Loucy (cell line): ENCODE results near the gene ERCC1.

Experiments
- H2AFZ ChIP-seq: fragments of 200-600 bp; sonication (generic); 2 replicates; pipeline ENCODE4 v1.6.0; 2016; ENCODE audit warnings: antibody characterized with exemption, mild to moderate bottlenecking, low read length, moderate library complexity
- H3F3A ChIP-seq: fragments of 200-600 bp; 2 replicates; pipeline ENCODE4 v1.6.0; 2016; ENCODE audit warnings: antibody characterized with exemption, low read depth, mild to moderate bottlenecking
- H3K27me3 ChIP-seq: fragments of 200-600 bp; sonication (generic); 2 replicates; pipeline ENCODE4 v1.6.1; 2014; ENCODE audit warnings: low read length, mild to moderate bottlenecking; ENCODE audit not compliant: insufficient read depth, poor library complexity, severe bottlenecking
- H3K36me3 ChIP-seq: fragments of 200-600 bp; sonication (generic); 2 replicates; pipeline ENCODE4 v1.6.1; 2016; ENCODE audit warnings: low read length; ENCODE audit not compliant: insufficient read depth
- H3K4me1 ChIP-seq: fragments of 200-600 bp; sonication (generic); 2 replicates; pipeline ENCODE4 v1.5.1; 2014; ENCODE audit warnings: low read length, mild to moderate bottlenecking; ENCODE audit not compliant: insufficient read depth, poor library complexity, severe bottlenecking
- H3K4me2 ChIP-seq: fragments of 200-600 bp; sonication (generic); 2 replicates; pipeline ENCODE4 v1.6.0; 2014; ENCODE audit warnings: antibody characterized with exemption, low read length, low read depth, mild to moderate bottlenecking; ENCODE audit not compliant: poor library complexity, severe bottlenecking
- H3K4me3 ChIP-seq: fragments of 200-600 bp; sonication (generic); 2 replicates; pipeline ENCODE4 v1.5.1; 2014; ENCODE audit warnings: low read length, mild to moderate bottlenecking, mixed read lengths; ENCODE audit not compliant: poor library complexity, severe bottlenecking
- H3K79me2 ChIP-seq: fragments of 200-600 bp; sonication (generic); 2 replicates; pipeline ENCODE4 v1.6.1; 2014; ENCODE audit warnings: low read length; ENCODE audit not compliant: insufficient read depth
- H3K9ac ChIP-seq: fragments of 200-600 bp; sonication (generic); 2 replicates; pipeline ENCODE4 v1.6.0; 2014; ENCODE audit warnings: mild to moderate bottlenecking, low read depth, low read length, moderate library complexity; ENCODE audit not compliant: poor library complexity, severe bottlenecking
- H3K9me2 ChIP-seq: fragments of 200-600 bp; sonication (generic); replicated peaks from 2 replicates; pipeline ENCODE4 v1.6.1; 2016; ENCODE audit warnings: low read depth, low read length, mixed read lengths
- H3K9me3 ChIP-seq: fragments of 200-600 bp; sonication (generic); 2 replicates; pipeline ENCODE4 v1.6.1; 2014; ENCODE audit warnings: mild to moderate bottlenecking, antibody characterized with exemption, low read length, low read depth; ENCODE audit not compliant: insufficient read depth
- H4K20me1 ChIP-seq: fragments of 200-600 bp; sonication (generic); 2 replicates; pipeline ENCODE4 v1.6.0; 2014; ENCODE audit warnings: antibody characterized with exemption, low read length, mild to moderate bottlenecking; ENCODE audit not compliant: insufficient read depth, poor library complexity, severe bottlenecking
- CTCF ChIP-seq: fragments of 200-600 bp; sonication (generic); conservative IDR thresholded peaks from 2 replicates; pipeline ENCODE4 v1.5.1; 2014; ENCODE audit warnings: mild to moderate bottlenecking, antibody characterized with exemption, low read length
- EZH2phosphoT487 ChIP-seq: fragments of 200-600 bp; IDR thresholded peaks from 2 replicates; pipeline ENCODE4 v1.6.1; 2018; ENCODE audit warnings: antibody characterized with exemption, mild to moderate bottlenecking, moderate library complexity, borderline replicate concordance

The ERCC1 gene

DNA sequence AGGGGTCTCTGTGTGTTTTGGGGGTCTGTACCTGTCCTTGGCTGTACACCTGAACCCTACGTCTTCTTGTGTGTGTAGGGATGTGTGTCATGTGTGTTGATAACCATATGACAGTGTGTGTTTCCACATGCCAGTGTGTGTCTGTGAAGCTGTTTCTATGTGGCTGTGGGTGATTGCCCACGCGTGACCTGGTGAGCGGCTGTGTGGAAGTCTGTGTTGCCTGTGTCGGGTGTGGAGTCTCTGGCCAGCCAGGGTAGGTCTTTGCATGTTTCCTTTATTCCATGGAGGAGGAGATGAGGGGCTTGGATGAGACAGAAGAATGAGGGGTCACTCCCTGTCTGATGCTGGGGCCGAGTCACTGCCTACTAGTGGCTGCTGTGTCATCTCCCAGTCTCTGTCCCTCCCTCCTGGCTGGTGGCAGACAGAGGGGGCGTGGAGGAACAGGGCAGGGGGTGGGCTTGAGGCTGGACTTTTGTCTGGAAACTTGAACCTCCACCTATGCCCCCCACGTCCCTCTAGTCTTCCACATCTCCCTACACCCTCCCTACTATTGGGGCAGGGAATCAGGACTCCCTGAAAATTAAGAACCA is 41.2 kb upstream of the ERCC1 start:
- H3K27me3 ChIP-seq: no peaks in the 10 kb centered on the region
- no peak overlapping the region for H3K4me2 ChIP-seq
- H2AFZ ChIP-seq: no peak overlapping the region
- no peaks in the 10 kb centered on the region for H3K36me3 ChIP-seq
- H3K9me2 ChIP-seq: no peaks in the 10 kb centered on the region
- no peak overlapping the region for H3K9ac ChIP-seq
- no peak overlapping the region for H3K4me3 ChIP-seq
- no peaks in the 10 kb centered on the region for H3F3A ChIP-seq
- TF ChIP-seq EZH2phosphoT487: no peak
- no peak for TF ChIP-seq CTCF
- H3K4me1 ChIP-seq: peaks cover 13% of the 10 kb centered on the region
- peaks cover 9% of the 10 kb centered on the region for H4K20me1 ChIP-seq
- no peaks in the 10 kb centered on the region for H3K79me2 ChIP-seq
- H3K9me3 ChIP-seq: no peaks in the 10 kb centered on the region

GRCh38 chr19:45464274-45464673 is 40.6 kb upstream of the ERCC1 start:
- Histone ChIP-seq H3K9ac (no peak overlapping the region), H4K20me1 (peaks cover 9% of the 10 kb centered on the region), H3F3A (no peaks in the 10 kb centered on the region), H3K79me2 (no peaks in the 10 kb centered on the region), H2AFZ (no peak overlapping the region), H3K9me3 (no peaks in the 10 kb centered on the region), H3K4me1 (peaks cover 7% of the 10 kb centered on the region), H3K4me2 (no peak overlapping the region), H3K4me3 (no peak overlapping the region), H3K9me2 (no peaks in the 10 kb centered on the region), H3K27me3 (no peaks in the 10 kb centered on the region), H3K36me3 (no peaks in the 10 kb centered on the region)
- TF ChIP-seq CTCF (no peak), EZH2phosphoT487 (no peak)

- H3K27me3 ChIP-seq: no peaks in the 10 kb centered on the region
- no peaks in the 10 kb centered on the region for H3F3A ChIP-seq
- no peak for TF ChIP-seq CTCF
- no peak for TF ChIP-seq EZH2phosphoT487
- H3K9ac ChIP-seq: no peak overlapping the region
- H4K20me1 ChIP-seq: peaks cover 4% of the 10 kb centered on the region
- no peak overlapping the region for H2AFZ ChIP-seq
- no peaks in the 10 kb centered on the region for H3K9me3 ChIP-seq
- H3K79me2 ChIP-seq: no peaks in the 10 kb centered on the region
- peaks cover 3% of the 10 kb centered on the region for H3K4me1 ChIP-seq
- no peak overlapping the region for H3K4me3 ChIP-seq
- no peaks in the 10 kb centered on the region for H3K36me3 ChIP-seq
- H3K4me2 ChIP-seq: no peak overlapping the region
- H3K9me2 ChIP-seq: no peaks in the 10 kb centered on the region
Measured at GRCh38 chr19:45463241-45463640, 39.5 kb upstream of the ERCC1 start.
